ENCODE measurements around the gene SGK1. TPM values are rescaled to one million over a fixed set of nuclear protein-coding genes. Genes with fewer than 3 reads are reported as not detected.
"Not testable (repeated sequence)": the region's sequence is repeated elsewhere in the genome, so short reads cannot be mapped to it uniquely, and the experiment has no call there.

The SGK1 gene
- polyA plus RNA-seq, 3 donors, result 71.1 to 181 (median 110) TPM

DNA sequence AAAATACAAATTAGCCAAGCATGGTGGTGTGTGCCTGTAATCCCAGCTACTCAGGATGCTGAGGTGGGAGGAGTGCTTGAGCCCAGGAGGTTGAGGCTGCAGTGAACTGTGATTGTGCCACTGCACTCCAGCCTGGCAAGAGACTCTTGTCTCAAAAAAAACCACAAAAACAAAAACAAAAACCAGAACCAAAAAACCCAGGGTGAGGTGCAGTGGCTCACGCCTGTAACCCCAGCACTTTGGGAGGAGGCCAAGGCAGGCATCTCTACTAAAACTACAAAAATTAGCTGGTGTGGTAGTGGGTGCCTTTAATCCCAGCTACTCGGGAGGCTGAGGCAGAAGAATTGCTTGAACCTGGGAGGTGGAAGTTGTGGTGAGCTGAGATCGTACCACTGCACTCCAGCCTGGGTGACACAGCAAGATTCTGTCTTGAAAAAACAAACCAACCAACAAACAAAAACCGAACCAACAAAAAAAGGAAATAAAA is 41.0 kb downstream of the SGK1 start:
- WGBS, 3 donors, result 54 to 90% (median 67%) methylated on average over 4 of the region's 4 CpGs
- not testable (repeated sequence) for H3K27ac ChIP-seq (ENCODE audit: low read depth, low read length)

DNA sequence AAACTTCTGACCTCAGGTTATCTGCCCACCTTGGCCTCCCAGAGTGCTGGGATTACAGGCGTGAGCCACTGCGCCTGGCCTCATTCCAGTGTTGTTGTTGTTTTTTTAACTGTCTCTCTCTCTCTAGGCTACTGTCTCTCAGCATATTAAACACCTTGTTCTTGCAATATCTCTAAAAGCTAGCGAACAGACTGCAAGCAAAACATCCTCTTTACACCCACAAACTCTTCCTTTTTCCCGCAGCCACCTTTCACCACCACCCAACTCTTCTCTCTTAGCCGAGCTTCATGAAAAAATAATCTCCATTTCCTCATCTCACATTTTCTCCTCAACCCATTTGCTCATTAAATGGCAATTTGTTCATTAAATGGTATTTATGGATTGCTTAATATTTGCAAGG is 45.5 kb downstream of the SGK1 start:
- H3K27ac ChIP-seq (ENCODE audit: low read depth, low read length), result no peak overlapping the region
- WGBS, 3 donors, result 56 to 80% (median 67%) methylated on average over 5 of the region's 5 CpGs

DNA sequence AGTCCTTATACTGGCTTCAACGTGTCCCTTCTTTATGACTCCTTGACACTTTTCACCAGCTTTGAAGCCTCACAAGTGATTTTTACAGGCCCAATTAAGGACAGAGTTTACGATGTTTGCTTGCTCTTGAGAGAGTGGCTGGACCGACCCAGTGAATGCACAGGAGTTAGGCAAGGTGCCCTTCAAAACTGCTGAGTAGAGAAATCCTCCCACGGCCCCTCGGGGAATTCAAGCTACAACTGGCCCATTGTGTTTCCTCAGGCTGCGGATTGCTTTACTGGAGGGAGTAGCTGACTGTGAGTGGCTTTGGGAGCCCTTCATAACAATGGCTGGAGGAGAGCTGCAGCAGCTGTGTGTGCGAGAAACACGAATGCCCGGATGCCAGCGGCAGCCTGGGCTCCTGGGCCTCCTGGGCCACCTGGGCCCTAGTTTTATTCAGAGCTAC is 50.0 kb downstream of the SGK1 start:
- no peak overlapping the region for H3K27ac ChIP-seq (ENCODE audit: low read depth, low read length)
- 61 to 84% (median 70%) methylated on average over 10 of the region's 10 CpGs for WGBS, 3 donors

DNA sequence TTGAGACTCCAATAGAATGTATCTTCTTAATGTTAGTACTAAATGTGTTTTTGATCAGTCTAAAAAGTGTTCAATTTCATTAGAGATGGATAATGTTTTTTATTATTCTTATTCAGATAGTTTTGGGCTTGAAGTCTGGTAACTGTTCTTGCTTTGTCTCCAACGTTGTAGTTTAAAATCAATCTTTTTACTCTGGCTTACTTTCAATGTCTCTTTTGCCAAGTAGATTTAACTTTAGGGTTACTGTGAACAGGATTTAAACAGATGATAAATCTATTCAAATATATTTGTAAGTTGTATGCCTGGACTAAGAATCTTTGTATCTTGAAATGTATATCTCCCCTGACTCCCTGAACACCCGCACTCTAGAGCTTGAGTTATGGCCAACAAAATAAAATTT is 51.1 kb downstream of the SGK1 start:
- H3K27ac ChIP-seq (ENCODE audit: low read depth, low read length), result no peak overlapping the region
- 24 to 77% (median 62%) methylated on average over 2 of the region's 2 CpGs for WGBS, 3 donors

DNA sequence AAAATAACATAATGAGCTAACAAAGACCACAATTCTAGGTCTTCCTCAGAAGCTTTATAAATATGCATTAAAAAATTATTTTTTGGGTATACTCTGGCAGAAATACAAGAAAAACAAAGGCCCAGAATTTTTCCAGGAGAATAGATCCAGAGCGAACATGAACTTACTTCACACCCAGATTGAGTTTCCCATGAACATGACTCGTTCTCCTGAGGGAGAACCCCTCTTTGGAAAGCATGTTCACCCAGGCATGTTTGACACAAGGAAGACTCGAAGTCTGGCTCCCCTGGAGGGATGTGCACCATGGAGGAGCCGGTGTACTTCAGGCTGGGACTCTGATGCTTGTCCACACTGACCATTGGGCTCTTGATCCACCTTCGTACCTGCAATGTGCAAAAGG is 56.1 kb downstream of the SGK1 start:
- WGBS, 3 donors, result 87 to 92% (median 89%) methylated on average over 5 of the region's 5 CpGs
- no peak overlapping the region for H3K27ac ChIP-seq (ENCODE audit: low read depth, low read length)

- no peak overlapping the region for H3K27ac ChIP-seq (ENCODE audit: low read depth, low read length)
- 37 to 95% (median 94%) methylated on average over 3 of the region's 3 CpGs for WGBS, 3 donors
These were observed 59.0 kb downstream of the SGK1 start for GRCh38 chr6:134258849-134259306.

GRCh38 chr6:134257516-134257915 is 60.4 kb downstream of the SGK1 start:
- 50 to 93% (median 70%) methylated on average over 3 of the region's 3 CpGs for WGBS, 3 donors
- no peak overlapping the region for H3K27ac ChIP-seq (ENCODE audit: low read depth, low read length)

GRCh38 chr6:134256862-134257261 is 61.0 kb downstream of the SGK1 start:
- no peak overlapping the region for H3K27ac ChIP-seq (ENCODE audit: low read depth, low read length)
- WGBS, 3 donors, result 96 to 98% (median 98%) methylated on average over 8 of the region's 8 CpGs

DNA sequence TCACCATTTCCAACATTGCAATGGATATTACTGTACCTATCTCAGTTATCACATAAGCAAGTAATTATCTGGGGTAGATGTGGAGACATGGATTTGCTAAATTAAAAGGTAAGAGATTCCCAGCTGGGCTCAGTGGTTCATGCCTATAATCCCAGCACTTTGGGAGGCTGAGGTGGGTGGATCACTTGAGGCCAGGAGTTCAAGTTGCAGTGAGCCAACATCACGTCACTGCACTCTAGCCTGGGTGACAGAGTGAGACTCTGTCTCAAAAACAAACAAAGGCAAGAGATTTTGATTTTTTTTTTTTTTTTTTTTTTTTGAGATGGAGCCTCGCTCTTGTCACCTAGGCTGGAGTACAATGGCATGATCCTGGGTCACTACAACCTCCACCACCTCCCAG is 62.6 kb downstream of the SGK1 start:
- WGBS, 3 donors, result 83 to 97% (median 97%) methylated on average over 2 of the region's 2 CpGs
- not testable (repeated sequence) for H3K27ac ChIP-seq (ENCODE audit: low read depth, low read length)

GRCh38 chr6:134254118-134254517 is 63.8 kb downstream of the SGK1 start:
- H3K27ac ChIP-seq (ENCODE audit: low read depth, low read length), result no peak overlapping the region
- WGBS, 3 donors, result 52 to 98% (median 96%) methylated on average over 4 of the region's 4 CpGs

GRCh38 chr6:134253681-134254080 is 64.2 kb downstream of the SGK1 start:
- H3K27ac ChIP-seq (ENCODE audit: low read depth, low read length), result no peak overlapping the region
- 29 to 64% (median 60%) methylated on average over 7 of the region's 7 CpGs for WGBS, 3 donors

DNA sequence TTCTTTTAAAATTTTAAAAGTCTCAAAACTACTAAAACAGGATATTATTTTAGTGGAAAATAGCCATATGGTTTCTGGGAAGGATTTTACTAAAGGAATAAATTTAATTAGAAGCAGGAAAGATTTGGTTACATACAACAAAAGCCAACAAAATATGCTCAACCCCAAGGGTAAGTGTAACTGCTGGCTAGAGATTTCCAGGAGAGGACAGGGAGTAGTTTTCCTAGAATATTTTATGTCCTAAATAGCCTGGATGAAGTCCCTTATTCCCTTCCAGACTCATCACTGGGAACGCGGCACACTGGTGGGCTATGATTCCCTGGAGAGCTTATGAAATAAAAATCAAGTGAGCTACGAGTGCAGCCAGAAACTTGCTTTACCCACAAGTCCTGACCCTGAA is 66.6 kb downstream of the SGK1 start:
- no peak overlapping the region for H3K27ac ChIP-seq (ENCODE audit: low read depth, low read length)
- 71 to 82% (median 75%) methylated on average over 3 of the region's 3 CpGs for WGBS, 3 donors

DNA sequence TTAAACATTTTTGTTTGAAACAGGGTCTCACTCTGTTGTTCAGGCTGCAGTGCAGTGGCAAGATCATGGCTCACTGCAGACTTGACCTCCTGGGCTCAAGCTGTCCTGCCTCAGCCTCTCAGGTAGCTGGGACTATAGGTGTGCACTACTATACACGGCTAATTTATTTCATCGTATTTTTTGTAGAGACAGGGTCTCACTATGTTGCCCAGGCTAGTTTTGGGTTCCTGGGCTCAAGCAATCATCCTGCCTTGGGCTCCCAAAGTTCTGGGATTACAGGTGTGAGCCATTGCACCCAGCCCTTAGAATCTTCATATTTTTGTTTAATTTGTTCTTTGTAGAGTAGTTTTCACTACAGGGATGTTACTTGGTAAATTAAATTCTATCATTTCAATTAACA is 67.1 kb downstream of the SGK1 start:
- no peak overlapping the region for H3K27ac ChIP-seq (ENCODE audit: low read depth, low read length)
- 87 to 98% (median 96%) methylated on average over 2 of the region's 2 CpGs for WGBS, 3 donors

DNA sequence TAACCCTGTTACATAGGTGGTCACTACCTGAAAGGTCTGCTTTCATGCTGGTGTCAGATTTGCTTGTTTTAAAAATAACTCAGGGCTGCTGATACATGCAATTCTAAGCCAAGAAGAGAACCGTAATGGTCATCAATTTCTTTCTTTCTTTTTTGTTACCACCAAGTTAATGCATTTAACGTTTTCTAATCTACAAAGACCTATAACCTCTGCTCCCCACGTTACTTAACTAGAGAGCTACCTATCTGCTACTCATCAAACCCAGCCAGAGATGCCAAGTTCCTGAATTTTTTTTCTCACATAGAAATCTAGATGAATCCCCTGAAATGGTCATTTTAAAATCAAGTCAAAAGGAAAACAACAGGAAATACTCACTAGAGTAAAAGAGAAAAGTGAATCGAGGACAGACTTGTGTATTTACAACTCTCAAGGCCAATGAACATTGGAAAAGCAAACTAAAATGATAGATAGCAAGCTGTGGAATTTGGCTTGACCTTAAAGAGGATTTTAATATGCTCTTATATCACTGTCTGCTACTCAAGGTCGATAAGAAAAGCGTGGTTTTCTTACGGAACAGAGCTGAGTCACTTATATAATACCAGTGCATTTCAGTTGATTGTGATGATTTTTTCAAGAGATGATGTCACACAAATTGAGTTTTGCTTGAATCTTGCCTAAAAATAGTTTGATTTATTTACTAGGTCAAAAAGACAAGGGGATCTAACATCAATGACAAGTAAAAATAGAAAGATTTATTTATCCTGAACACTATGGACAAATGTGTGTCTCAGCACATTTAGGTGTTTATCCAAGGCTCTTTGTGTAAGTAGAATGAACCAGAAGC is 67.9 kb downstream of the SGK1 start:
- 12 to 40% (median 26%) methylated on average over 7 of the region's 7 CpGs for WGBS, 3 donors
- no peak overlapping the region for H3K27ac ChIP-seq (ENCODE audit: low read depth, low read length)

GRCh38 chr6:134249239-134249758 is 68.6 kb downstream of the SGK1 start:
- WGBS, 3 donors, result 48 to 85% (median 84%) methylated on average over 5 of the region's 5 CpGs
- no peak overlapping the region for H3K27ac ChIP-seq (ENCODE audit: low read depth, low read length)

- H3K27ac ChIP-seq (ENCODE audit: low read depth, low read length), result no peak overlapping the region
- 46 to 81% (median 80%) methylated on average over 4 of the region's 4 CpGs for WGBS, 3 donors
These were observed 69.9 kb downstream of the SGK1 start for GRCh38 chr6:134247844-134248580.

DNA sequence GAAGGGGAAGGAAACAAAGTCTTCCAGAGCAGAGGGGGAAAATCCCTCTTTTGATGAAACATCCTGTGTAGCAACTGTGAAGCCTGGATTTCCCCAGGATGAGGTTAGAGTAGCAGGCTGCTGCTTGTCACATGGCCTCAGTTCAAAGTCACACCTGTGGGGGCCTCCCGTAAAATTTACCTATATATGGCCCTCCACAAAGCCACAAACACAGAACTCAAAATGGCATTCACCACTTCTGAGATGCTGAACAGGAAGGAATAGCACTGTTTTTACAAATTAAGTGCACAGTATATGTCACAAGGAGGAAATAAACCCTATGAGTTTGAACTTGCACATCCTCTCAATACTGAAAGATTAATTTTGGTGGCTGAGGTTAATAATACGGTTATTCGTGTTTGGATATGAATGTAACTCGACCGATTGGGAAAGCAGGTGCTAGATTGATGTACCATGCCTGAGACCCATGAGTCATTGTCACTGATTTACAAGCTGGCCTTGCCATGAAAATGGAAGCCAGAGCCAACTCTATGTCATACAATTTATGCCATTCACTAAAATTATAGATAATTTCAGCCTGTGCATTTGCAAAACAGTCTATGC is 70.6 kb downstream of the SGK1 start:
- 22 to 61% (median 59%) methylated on average over 5 of the region's 5 CpGs for WGBS, 3 donors
- no peak overlapping the region for H3K27ac ChIP-seq (ENCODE audit: low read depth, low read length)

DNA sequence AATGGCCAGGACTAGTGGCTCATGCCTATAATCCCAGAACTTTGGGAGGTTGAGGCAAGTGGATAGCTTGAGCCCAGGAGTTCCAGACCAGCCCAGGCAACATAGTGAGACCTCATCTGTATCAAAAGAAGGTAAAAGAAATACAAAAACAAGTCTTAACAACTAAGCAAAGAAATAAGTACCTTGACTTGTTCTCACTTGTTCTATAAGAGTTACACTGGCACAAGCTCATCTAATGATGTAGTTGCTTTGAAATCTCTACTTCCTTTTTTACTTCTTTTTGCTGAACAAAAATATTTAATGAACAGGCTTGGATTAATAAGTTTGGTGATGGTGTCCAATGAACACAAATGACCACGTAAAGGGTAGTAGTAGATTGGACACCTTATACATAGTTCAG is 72.2 kb downstream of the SGK1 start:
- no peak overlapping the region for H3K27ac ChIP-seq (ENCODE audit: low read depth, low read length)
- 81 to 90% (median 89%) methylated on average over 1 of the region's 1 CpG for WGBS, 3 donors

DNA sequence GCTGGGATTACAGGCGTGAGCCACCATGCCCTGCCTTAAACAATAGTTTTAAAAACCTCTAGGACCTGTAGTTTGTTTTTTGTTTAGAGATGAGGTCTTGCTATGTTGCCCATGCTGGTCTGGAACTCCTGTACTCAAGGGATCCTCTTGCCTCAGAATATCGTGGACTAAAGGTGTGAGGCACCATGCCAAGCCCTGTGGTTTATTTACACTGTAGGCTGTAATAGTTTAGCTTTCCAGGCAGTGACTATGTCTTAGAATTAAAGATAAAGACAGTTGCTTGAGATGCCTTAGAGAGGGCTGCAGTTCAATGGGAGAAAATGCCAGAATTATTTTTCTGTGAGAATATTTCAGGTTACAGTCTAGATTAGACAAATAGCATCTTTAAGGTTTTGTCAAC is 72.9 kb downstream of the SGK1 start:
- 55 to 59% (median 55%) methylated on average over 2 of the region's 2 CpGs for WGBS, 3 donors
- no peak overlapping the region for H3K27ac ChIP-seq (ENCODE audit: low read depth, low read length)
